ENCODE results near the gene HS3ST4. TPM values are rescaled to one million over a fixed set of nuclear protein-coding genes. Genes with fewer than 3 reads are reported as not detected.

Gene HS3ST4
- total and polyA plus RNA-seq, 2 of the 8 experiments (the other 6 are each of a cell fraction or from before 2014, with no cell fraction given): 1.9 to 3.3 TPM

DNA sequence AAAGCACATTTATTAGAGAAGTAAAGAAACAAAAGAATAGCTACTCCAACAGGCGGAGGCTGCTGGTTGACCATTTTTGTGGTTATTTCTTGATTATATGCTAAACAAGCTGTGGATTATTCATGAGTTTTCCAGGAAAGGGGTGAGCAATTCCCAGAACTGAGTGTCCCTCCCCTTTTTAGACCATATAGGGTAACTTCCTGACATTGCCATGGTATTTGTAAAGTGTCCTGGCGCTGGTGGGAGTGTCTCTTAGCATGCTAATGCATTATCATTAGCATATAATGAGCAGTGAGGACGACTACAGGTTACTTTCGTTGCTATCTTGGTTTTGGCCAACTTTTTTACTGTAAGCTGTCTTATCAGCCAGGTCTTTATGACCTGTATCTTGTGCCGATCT is 12.2 kb upstream of the HS3ST4 start:
- CTCF ChIA-PET (ENCODE audit: partially characterized antibody): no interaction called here

More for the DNA sequence above, 12.2 kb upstream of the HS3ST4 start:
- Histone ChIP-seq H3K4ac (replicated peaks; ENCODE audit: insufficient read length, low read depth, low read length) (no peak overlapping the region), H4K91ac (replicated peaks; ENCODE audit: insufficient read length, low read length) (no peak overlapping the region), H3K4me1 (replicated peaks in 1 of 4; ENCODE audit: control insufficient read depth in 3 of 4, insufficient read depth in 4 of 4, low read length in 3 of 4) (no peaks in the 10 kb centered on the region), H2BK5ac (ENCODE audit: low read depth, low read length) (no peak overlapping the region), H3K4me2 (ENCODE audit: insufficient read depth in 1 of 2, low read depth in 2 of 2, low read length in 2 of 2) (no peak overlapping the region), H3K79me1 (ENCODE audit: low read depth, low read length) (no peaks in the 10 kb centered on the region), H2BK12ac (ENCODE audit: low read depth, low read length) (no peak overlapping the region), H3K14ac (ENCODE audit: insufficient read length) (no peak overlapping the region), H3K9me3 (ENCODE audit: insufficient read depth in 2 of 2, low read depth in 1 of 2, low read length in 1 of 2) (no peaks in the 10 kb centered on the region), H3K56ac (replicated peaks; ENCODE audit: insufficient read length, low read depth, low read length) (no peak overlapping the region), H2AK5ac (ENCODE audit: low read depth, low read length) (no peak overlapping the region), H2BK20ac (ENCODE audit: low read length) (no peak overlapping the region), H3K4me3 (ENCODE audit: extremely low read depth in 1 of 4, insufficient read depth in 2 of 4, low read depth in 3 of 4, low read length in 4 of 4) (no peak overlapping the region), H3K27me3 (replicated peaks in 1 of 4; ENCODE audit: control insufficient read depth in 3 of 4, extremely low read depth in 1 of 4, insufficient read depth in 3 of 4, low read length in 3 of 4) (no peaks in the 10 kb centered on the region), H3K36me3 (ENCODE audit: control insufficient read depth in 2 of 4, insufficient read depth in 4 of 4, low read length in 3 of 4) (no peaks in the 10 kb centered on the region), H3K18ac (ENCODE audit: extremely low read depth, low read length) (no peak overlapping the region), H4K5ac (ENCODE audit: insufficient read length, low read depth, low read length) (no peak overlapping the region), H3K9ac (replicated peaks in 1 of 4; ENCODE audit: extremely low read depth in 1 of 4, low read depth in 3 of 4, low read length in 3 of 4) (no peak overlapping the region), H3K27ac (ENCODE audit: low read depth, low read length) (no peak overlapping the region), H4K8ac (ENCODE audit: extremely low read depth, insufficient read depth, low read length) (no peak overlapping the region), H2AFZ (ENCODE audit: low read length) (no peak overlapping the region), H4K20me1 (replicated peaks in 1 of 2; ENCODE audit: control insufficient read depth in 1 of 2, insufficient read depth in 2 of 2, low read length in 2 of 2) (no peaks in the 10 kb centered on the region), H3K23me2 (ENCODE audit: low read depth, low read length) (no peaks in the 10 kb centered on the region), H2BK120ac (replicated peaks; ENCODE audit: low read depth, low read length) (no peak overlapping the region), H3K23ac (ENCODE audit: insufficient read length) (no peak overlapping the region), H3K79me2 (ENCODE audit: control insufficient read depth in 1 of 2, insufficient read depth in 2 of 2, low read length in 2 of 2) (no peaks in the 10 kb centered on the region), H2BK15ac (ENCODE audit: low read length) (no peak overlapping the region)
- no peak for DNase-seq (ENCODE audit: low read depth in 1 of 2, low spot score in 2 of 2)
- POLR2A ChIA-PET (ENCODE audit: partially characterized antibody): no interaction called here
- 0 out of 2 replicates have a peak, but pooled peaks have one; percentile 18 for TF ChIP-seq SRF (IDR thresholded peaks at IDR 0.05; ENCODE audit: low read depth, low read length)
- no peak for TF ChIP-seq HDAC2 (IDR thresholded peaks at IDR 0.05; ENCODE audit: borderline replicate concordance in 1 of 2, low read depth in 2 of 2, low read length in 2 of 2)
- 51% methylated on average over 5 of the region's 5 CpGs; no CpG with 5 or more reads in 1 of the 2 experiments for WGBS, 2 experiments (ENCODE audit: extremely low coverage in 1 of 2, insufficient coverage in 1 of 2, insufficient read length in 1 of 2, insufficient replicate concordance in 2 of 2, low coverage in 1 of 2, low lambda C conversion rate in 2 of 2, missing lambda C conversion rate in 1 of 2)
- no peak for FAIRE-seq
